Lower lobe of right lung (tissue), 2 donors: Measurements from ENCODE around the gene SUSD3. TPM values are rescaled to one million over a fixed set of nuclear protein-coding genes. Genes with fewer than 3 reads are reported as not detected.

ENCODE experiments used
- ATAC-seq, 2 donors: fragments of 200-7000 bp; cut with Tn5 transposase; one replicate each; pipeline ENCODE4 v1.9.1; 2020 to 2022; ENCODE audit warnings: mild to moderate bottlenecking in 2 of 2, moderate library complexity in 2 of 2
- DNase-seq: peaks from one replicate; pipeline ENCODE4 v3.0.0-alpha.2; 2020
- H3K27ac ChIP-seq: fragments of 200-600 bp; one replicate; pipeline ENCODE4 v1.8.0; 2022
- H3K27me3 ChIP-seq: fragments of 200-600 bp; one replicate; pipeline ENCODE4 v1.8.0; 2022; ENCODE audit warnings: low read depth
- H3K36me3 ChIP-seq: fragments of 200-600 bp; one replicate; pipeline ENCODE4 v1.8.0; 2022; ENCODE audit warnings: mild to moderate bottlenecking
- H3K4me1 ChIP-seq: fragments of 200-600 bp; one replicate; pipeline ENCODE4 v1.8.0; 2022
- H3K4me3 ChIP-seq: fragments of 200-600 bp; one replicate; pipeline ENCODE4 v1.8.0; 2022; ENCODE audit warnings: mild to moderate bottlenecking
- H3K9me3 ChIP-seq: fragments of 200-600 bp; one replicate; pipeline ENCODE4 v1.8.0; 2022
- intact Hi-C: fragments of 100-400 bp; cut with DNase I; formaldehyde crosslinking; loops from one replicate; pipeline ENCODE4 v1.11.0; 2022
- total RNA-seq: library from RNA; stranded (reverse); fragmentation: NEBNext Ultra II Directional; extraction: Animal tissue kit (Norgen Biotek cat#: 25700); gene quantifications from one replicate; pipeline ENCODE4 v1.2.1, GENCODE V29; 2021
- TF ChIP-seq, protein P1 (sequence below): fragments of 200-600 bp; IDR thresholded peaks from one replicate; pipeline ENCODE4 v1.8.0; 2022; ENCODE audit warnings: antibody characterized with exemption, mild to moderate bottlenecking
- donor health status: DM: no; HTN: yes; CAD: no; lungs with severe emphysema.

Gene SUSD3
- total RNA-seq, 1 donor from 2014 or later = 5.3 TPM

- intact Hi-C loops = no loop called here
Measured at GRCh38 chr9:93095205-93096130, 37.0 kb downstream of the SUSD3 start.

DNA sequence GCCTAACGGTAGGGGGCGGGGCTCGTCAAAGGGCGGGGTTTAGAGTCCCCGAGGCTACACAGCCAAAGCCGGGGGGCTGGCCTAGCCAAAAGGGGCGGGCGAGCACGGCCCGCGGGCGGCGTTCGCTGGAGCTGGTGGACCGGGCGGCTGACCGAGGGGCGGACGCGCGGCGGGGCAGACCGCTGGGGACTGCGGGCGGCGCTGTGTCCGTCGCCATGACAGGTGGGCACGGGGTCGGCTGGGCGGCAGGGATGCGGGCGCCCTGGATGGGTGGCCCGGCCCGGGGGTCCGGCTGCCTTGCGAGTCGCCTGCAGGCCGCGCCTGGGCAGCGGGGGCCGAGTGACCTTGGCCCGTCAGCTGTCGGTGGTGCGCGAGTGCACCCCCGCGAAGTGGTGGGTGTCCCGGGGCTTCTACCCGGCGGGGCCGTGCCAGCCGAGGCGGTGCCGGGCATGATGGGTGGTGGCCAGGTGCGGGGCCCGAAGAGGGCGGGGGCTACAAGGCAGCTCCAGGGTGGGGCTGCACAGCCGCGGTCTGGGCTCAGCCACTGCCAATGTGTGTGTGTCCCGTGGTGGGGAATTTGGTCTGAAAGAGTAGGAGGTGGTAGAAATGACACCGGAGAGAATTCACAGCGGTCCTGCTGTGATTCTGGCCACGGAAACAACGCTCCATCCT lies 37.8 kb downstream of the SUSD3 start, which contains the start of gene CARD19:
Gene CARD19 (plus strand): TSS at position 87 of the 672 bp plus-strand sequence. CDS start 129 bp downstream, at position 216.
- peak within 1 kb of the TSS; percentile 79 for H3K4me3 ChIP-seq
- TF ChIP-seq, protein P1, sequence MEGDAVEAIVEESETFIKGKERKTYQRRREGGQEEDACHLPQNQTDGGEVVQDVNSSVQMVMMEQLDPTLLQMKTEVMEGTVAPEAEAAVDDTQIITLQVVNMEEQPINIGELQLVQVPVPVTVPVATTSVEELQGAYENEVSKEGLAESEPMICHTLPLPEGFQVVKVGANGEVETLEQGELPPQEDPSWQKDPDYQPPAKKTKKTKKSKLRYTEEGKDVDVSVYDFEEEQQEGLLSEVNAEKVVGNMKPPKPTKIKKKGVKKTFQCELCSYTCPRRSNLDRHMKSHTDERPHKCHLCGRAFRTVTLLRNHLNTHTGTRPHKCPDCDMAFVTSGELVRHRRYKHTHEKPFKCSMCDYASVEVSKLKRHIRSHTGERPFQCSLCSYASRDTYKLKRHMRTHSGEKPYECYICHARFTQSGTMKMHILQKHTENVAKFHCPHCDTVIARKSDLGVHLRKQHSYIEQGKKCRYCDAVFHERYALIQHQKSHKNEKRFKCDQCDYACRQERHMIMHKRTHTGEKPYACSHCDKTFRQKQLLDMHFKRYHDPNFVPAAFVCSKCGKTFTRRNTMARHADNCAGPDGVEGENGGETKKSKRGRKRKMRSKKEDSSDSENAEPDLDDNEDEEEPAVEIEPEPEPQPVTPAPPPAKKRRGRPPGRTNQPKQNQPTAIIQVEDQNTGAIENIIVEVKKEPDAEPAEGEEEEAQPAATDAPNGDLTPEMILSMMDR = no peak
- peak; percentile 77 for DNase-seq
- H3K27me3 ChIP-seq = no peaks in the 10 kb centered on the region
- no peaks in the 10 kb centered on the region for H3K36me3 ChIP-seq
- peak; percentile 12 to 44 for ATAC-seq
- peak within 1 kb of the TSS; percentile 95 for H3K27ac ChIP-seq
- H3K4me1 ChIP-seq = peaks cover 68% of the 10 kb centered on the region
- H3K9me3 ChIP-seq = no peaks in the 10 kb centered on the region
- intact Hi-C loops = no loop called here

More at GRCh38 chr9:93095205-93096130, 37.0 kb downstream of the SUSD3 start:
- H3K9me3 ChIP-seq = no peaks in the 10 kb centered on the region
- peak overlapping the region; percentile 95 for H3K27ac ChIP-seq
- TF ChIP-seq, protein P1 = no peak
- DNase-seq = peak; percentile 100
- H3K27me3 ChIP-seq = no peaks in the 10 kb centered on the region
- peaks cover 68% of the 10 kb centered on the region for H3K4me1 ChIP-seq
- ATAC-seq = peak; percentile 88 to 93
- H3K4me3 ChIP-seq = peak overlapping the region; percentile 79
- no peaks in the 10 kb centered on the region for H3K36me3 ChIP-seq

- DNase-seq (no peak), ATAC-seq (no peak)
- TF ChIP-seq, protein P1 = no peak
- H3K4me1 ChIP-seq = peaks cover 68% of the 10 kb centered on the region
- H3K27ac ChIP-seq = peak overlapping the region; percentile 88
- intact Hi-C loops = no loop called here
- H3K9me3 ChIP-seq = no peaks in the 10 kb centered on the region
- H3K36me3 ChIP-seq = no peaks in the 10 kb centered on the region
- H3K4me3 ChIP-seq = peak overlapping the region; percentile 79
- no peaks in the 10 kb centered on the region for H3K27me3 ChIP-seq
Measured at GRCh38 chr9:93096811-93097382, 38.4 kb downstream of the SUSD3 start.

DNA sequence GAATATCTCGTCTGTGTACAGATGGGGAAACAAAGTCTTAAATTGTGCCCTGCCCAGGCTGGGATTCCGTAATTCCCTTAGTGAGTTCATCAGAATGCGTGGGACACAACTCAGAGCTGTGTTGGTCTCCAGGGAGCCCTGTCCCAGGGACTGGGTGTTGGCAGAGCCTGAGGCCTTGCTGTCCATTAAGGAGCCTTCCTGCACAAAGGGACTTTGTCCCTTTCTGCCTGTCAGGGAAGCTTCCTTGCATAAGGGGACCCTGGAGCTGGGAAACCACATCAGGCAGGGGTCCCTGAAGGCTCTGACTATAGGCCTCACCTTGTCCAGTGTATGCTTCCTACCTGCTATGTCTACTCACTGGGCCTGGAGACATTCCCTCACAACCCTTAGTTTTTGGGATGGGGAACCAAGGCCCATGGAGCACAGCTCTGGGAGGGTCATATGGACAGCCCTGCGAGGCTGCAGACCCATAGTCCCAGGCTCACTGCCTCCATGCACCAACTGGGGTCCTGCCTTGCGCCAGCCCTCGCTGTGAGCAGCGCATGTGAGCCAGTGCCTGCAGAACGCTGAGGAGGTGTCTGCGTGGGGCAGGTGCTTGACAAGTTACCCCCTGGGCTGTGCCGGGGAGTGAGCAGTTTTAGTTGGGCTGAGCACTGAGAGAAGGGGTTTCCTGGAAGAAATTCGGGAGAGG lies 39.2 kb downstream of the SUSD3 start:
- Histone ChIP-seq H3K27me3 (no peaks in the 10 kb centered on the region), H3K4me1 (peaks cover 63% of the 10 kb centered on the region), H3K4me3 (peak overlapping the region; percentile 79), H3K27ac (peak overlapping the region; percentile 88), H3K9me3 (no peaks in the 10 kb centered on the region), H3K36me3 (no peaks in the 10 kb centered on the region)
- ATAC-seq = no peak
- peak; percentile 49 for DNase-seq
- TF ChIP-seq, protein P1 = no peak
- intact Hi-C loops = no loop called here
